Mononuclear cell (primary cell): ENCODE results near the gene OR4N2. TPM values are rescaled to one million over a fixed set of nuclear protein-coding genes. Genes with fewer than 3 reads are reported as not detected.
"Not testable (repeated sequence)": the region's sequence is repeated elsewhere in the genome, so short reads cannot be mapped to it uniquely, and the experiment has no call there.

Experiments
- H3K27me3 ChIP-seq: 2 replicates; pipeline ENCODE4 v1.6.0; 2011; ENCODE audit warnings: low read length, control low read depth; ENCODE audit not compliant: insufficient read depth
- H3K4me1 ChIP-seq: 2 replicates; pipeline ENCODE4 v1.5.1; 2011; ENCODE audit warnings: mild to moderate bottlenecking, low read length, control low read depth; ENCODE audit not compliant: insufficient read depth
- H3K4me3 ChIP-seq: 2 replicates; pipeline ENCODE4 v1.5.1; 2011; ENCODE audit warnings: mild to moderate bottlenecking, low read length, moderate library complexity
- H3K9me3 ChIP-seq: 2 replicates; pipeline ENCODE4 v1.5.1; 2011; ENCODE audit warnings: low read depth, mild to moderate bottlenecking, control low read depth, low read length
- total RNA-seq: library from RNA; depleted of rRNA; stranded (reverse); fragments of >200 nt; gene quantifications from one replicate; pipeline ENCODE4 v1.2.3, GENCODE V29; 2012

The OR4N2 gene
- total RNA-seq, 1 donor: not detected

DNA sequence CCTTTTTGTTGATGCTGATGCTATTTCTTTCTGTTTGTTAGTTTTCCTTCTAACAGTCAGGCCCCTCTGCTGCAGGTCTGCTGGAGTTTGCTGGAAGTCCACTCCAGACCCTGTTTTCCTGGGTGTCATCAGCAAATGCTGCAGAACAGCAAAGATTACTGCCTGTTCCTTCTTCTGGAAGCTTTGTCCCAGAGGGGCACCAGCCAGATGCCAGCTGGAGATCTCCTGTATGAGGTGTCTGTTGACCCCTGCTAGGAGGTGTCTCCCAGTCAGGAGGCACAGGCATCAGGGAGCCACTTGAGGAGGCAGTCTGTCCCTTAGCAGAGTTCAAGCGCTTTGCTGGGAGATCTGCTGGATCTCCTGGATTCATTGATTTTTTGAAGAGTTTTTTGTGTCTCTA, 16.3 kb downstream of the OR4N2 start:
- H3K4me3 ChIP-seq, H3K9me3 ChIP-seq, H3K4me1 ChIP-seq, H3K27me3 ChIP-seq: not testable (repeated sequence)

GRCh38 chr14:19821016-19821415, 17.4 kb downstream of the OR4N2 start:
- not testable (repeated sequence) for H3K4me3 ChIP-seq, H3K4me1 ChIP-seq, H3K9me3 ChIP-seq, H3K27me3 ChIP-seq

DNA sequence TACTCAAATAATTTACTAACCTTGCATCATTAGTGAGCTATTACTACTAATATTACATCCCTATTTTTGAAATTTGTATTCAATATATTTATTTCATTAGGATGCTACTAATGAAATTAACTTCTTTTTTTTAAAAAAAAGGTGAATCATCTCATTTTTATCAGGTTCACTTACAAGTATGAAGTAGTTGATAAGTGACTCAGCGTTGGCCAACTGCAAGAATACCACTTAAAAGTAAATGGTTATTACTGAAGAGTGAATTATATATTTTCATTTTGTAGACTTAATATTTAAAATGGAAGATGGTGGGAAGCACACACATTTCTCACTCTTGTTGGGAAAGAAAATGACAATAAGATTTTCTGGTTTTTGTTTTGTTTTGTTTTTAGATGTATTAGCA, 19.6 kb downstream of the OR4N2 start:
- no peaks in the 10 kb centered on the region for H3K9me3 ChIP-seq
- no peak overlapping the region for H3K4me3 ChIP-seq
- H3K4me1 ChIP-seq: no peaks in the 10 kb centered on the region
- H3K27me3 ChIP-seq: no peaks in the 10 kb centered on the region

- H3K9me3 ChIP-seq: no peaks in the 10 kb centered on the region
- no peak overlapping the region for H3K4me3 ChIP-seq
- H3K27me3 ChIP-seq: no peaks in the 10 kb centered on the region
- no peaks in the 10 kb centered on the region for H3K4me1 ChIP-seq
Observed at GRCh38 chr14:19823765-19824164, 20.2 kb downstream of the OR4N2 start.

GRCh38 chr14:19827626-19828244, 24.2 kb downstream of the OR4N2 start:
- H3K9me3 ChIP-seq, H3K27me3 ChIP-seq, H3K4me1 ChIP-seq, H3K4me3 ChIP-seq: not testable (repeated sequence)

DNA sequence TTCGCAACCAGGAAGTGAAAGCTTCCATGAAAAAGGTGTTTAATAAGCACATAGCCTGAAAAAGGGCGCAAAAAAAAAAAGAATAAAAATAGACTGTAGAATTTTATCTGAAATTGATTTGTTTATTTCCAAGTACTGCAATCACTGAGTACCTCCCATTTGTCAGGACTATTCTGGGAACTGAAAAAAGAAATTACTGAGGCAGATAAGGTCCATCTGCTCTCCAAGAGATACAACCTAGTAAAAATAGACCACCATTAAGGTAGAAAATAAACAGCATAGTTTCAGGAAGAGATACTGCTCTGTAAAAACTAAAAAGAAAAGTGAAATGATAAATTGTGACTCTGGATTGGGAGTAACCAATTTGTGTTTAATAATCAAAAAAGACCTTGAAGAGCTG, 24.7 kb downstream of the OR4N2 start:
- Histone ChIP-seq H3K4me1 (no peaks in the 10 kb centered on the region), H3K9me3 (no peaks in the 10 kb centered on the region), H3K4me3 (no peak overlapping the region), H3K27me3 (no peaks in the 10 kb centered on the region)

- not testable (repeated sequence) for H3K4me1 ChIP-seq, H3K4me3 ChIP-seq, H3K27me3 ChIP-seq, H3K9me3 ChIP-seq
Observed at GRCh38 chr14:19834203-19834848, 30.8 kb downstream of the OR4N2 start.

GRCh38 chr14:19838433-19838832, 34.9 kb downstream of the OR4N2 start:
- Histone ChIP-seq H3K4me3 (no peak overlapping the region), H3K27me3 (no peaks in the 10 kb centered on the region), H3K9me3 (no peaks in the 10 kb centered on the region), H3K4me1 (no peaks in the 10 kb centered on the region)

GRCh38 chr14:19851365-19851764, 47.8 kb downstream of the OR4N2 start:
- Histone ChIP-seq H3K9me3 (no peaks in the 10 kb centered on the region), H3K4me3 (no peak overlapping the region), H3K4me1 (no peaks in the 10 kb centered on the region), H3K27me3 (no peaks in the 10 kb centered on the region)

- H3K27me3 ChIP-seq, H3K9me3 ChIP-seq, H3K4me1 ChIP-seq, H3K4me3 ChIP-seq: not testable (repeated sequence)
Observed at GRCh38 chr14:19866061-19866669, 62.6 kb downstream of the OR4N2 start.

GRCh38 chr14:19873178-19873577, 69.6 kb downstream of the OR4N2 start:
- no peaks in the 10 kb centered on the region for H3K27me3 ChIP-seq
- H3K9me3 ChIP-seq: no peaks in the 10 kb centered on the region

DNA sequence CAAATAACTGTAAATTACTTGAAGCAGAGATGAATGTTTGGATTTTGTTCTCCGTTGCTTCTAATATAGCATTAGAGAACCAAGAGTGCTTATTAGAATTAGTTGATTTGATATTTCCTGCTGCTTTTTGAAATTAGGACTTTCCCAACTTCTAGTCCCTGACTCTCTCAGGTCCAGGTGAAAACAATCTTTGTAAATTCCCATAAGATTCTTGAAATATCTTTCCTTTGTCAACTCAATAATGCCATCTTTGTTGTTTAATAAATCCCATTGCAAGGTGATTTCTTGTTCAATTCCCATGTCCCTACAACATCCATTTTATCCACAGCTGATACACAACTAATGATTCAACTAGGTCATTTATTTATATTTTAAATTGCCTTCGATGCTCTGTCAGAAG, 71.3 kb downstream of the OR4N2 start, which contains the start of gene OR4K2:
OR4K2 (plus strand) TSS at position 301 of the 400 bp plus-strand sequence. CDS start 1,126 bp downstream, outside the sequence.
- Histone ChIP-seq H3K27me3 (no peaks in the 10 kb centered on the region), H3K9me3 (no peaks in the 10 kb centered on the region), H3K4me3 (no peak within 1 kb of the TSS), H3K4me1 (no peaks in the 10 kb centered on the region)

More at GRCh38 chr14:19873178-19873577, 69.6 kb downstream of the OR4N2 start:
- Histone ChIP-seq H3K4me3 (no peak overlapping the region), H3K4me1 (no peaks in the 10 kb centered on the region)

GRCh38 chr14:19878029-19878642, 74.6 kb downstream of the OR4N2 start:
- Histone ChIP-seq H3K4me3 (no peak overlapping the region), H3K4me1 (no peaks in the 10 kb centered on the region), H3K27me3 (no peaks in the 10 kb centered on the region), H3K9me3 (no peaks in the 10 kb centered on the region)
